ENCODE measurements around the gene AZGP1. TPM values are rescaled to one million over a fixed set of nuclear protein-coding genes. Genes with fewer than 3 reads are reported as not detected.

AZGP1 gene
- total and polyA plus RNA-seq, 2 experiments from 2014 or later, result not detected

- no peak for DNase-seq (ENCODE audit: low read depth in 1 of 2, low spot score in 1 of 2)
- no peak for TF ChIP-seq CTCF (IDR thresholded peaks at IDR 0.05; ENCODE audit: low read depth, low read length)
- peaks cover 4% of the 10 kb centered on the region for H3K27me3 ChIP-seq
- H3K9me3 ChIP-seq (ENCODE audit: low read depth), result no peaks in the 10 kb centered on the region
- no peaks in the 10 kb centered on the region for H3K36me3 ChIP-seq
- no peaks in the 10 kb centered on the region for H3K4me1 ChIP-seq (ENCODE audit: low read depth)
- no peak overlapping the region for H3K4me3 ChIP-seq
- no peak overlapping the region for H3K27ac ChIP-seq
Measured at GRCh38 chr7:100007887-100008286, 32.1 kb upstream of the AZGP1 start.

GRCh38 chr7:100003711-100004661, 28.2 kb upstream of the AZGP1 start:
- no peak for DNase-seq (ENCODE audit: low read depth in 1 of 2, low spot score in 1 of 2)

GRCh38 chr7:100000239-100000638, 24.4 kb upstream of the AZGP1 start:
- Histone ChIP-seq H3K27ac (no peak overlapping the region), H3K27me3 (no peaks in the 10 kb centered on the region), H3K4me3 (no peak overlapping the region), H3K9me3 (ENCODE audit: low read depth) (no peaks in the 10 kb centered on the region), H3K36me3 (no peaks in the 10 kb centered on the region), H3K4me1 (ENCODE audit: low read depth) (no peaks in the 10 kb centered on the region)
- no peak for TF ChIP-seq CTCF (IDR thresholded peaks at IDR 0.05; ENCODE audit: low read depth, low read length)
- no peak for DNase-seq (ENCODE audit: low read depth in 1 of 2, low spot score in 1 of 2)

More at GRCh38 chr7:100003711-100004661, 28.2 kb upstream of the AZGP1 start:
- Histone ChIP-seq H3K4me1 (ENCODE audit: low read depth) (no peaks in the 10 kb centered on the region), H3K36me3 (no peaks in the 10 kb centered on the region), H3K27me3 (no peaks in the 10 kb centered on the region), H3K27ac (no peak overlapping the region), H3K9me3 (ENCODE audit: low read depth) (no peaks in the 10 kb centered on the region), H3K4me3 (no peak overlapping the region)
- no peak for TF ChIP-seq CTCF (IDR thresholded peaks at IDR 0.05; ENCODE audit: low read depth, low read length)

- Histone ChIP-seq H3K27me3 (no peaks in the 10 kb centered on the region), H3K4me1 (ENCODE audit: low read depth) (no peaks in the 10 kb centered on the region), H3K27ac (peak overlapping the region; percentile 43), H3K36me3 (no peaks in the 10 kb centered on the region), H3K4me3 (peak overlapping the region; percentile 35), H3K9me3 (ENCODE audit: low read depth) (no peaks in the 10 kb centered on the region)
- TF ChIP-seq CTCF (IDR thresholded peaks at IDR 0.05; ENCODE audit: low read depth, low read length), result peak; percentile 36
- peak; percentile 30 to 56 for DNase-seq (ENCODE audit: low read depth in 1 of 2, low spot score in 1 of 2)
Measured at GRCh38 chr7:99997545-99998137, 21.8 kb upstream of the AZGP1 start.

GRCh38 chr7:99996755-99997544, 21.1 kb upstream of the AZGP1 start:
- Histone ChIP-seq H3K27ac (peak overlapping the region; percentile 43), H3K9me3 (ENCODE audit: low read depth) (no peaks in the 10 kb centered on the region), H3K4me1 (ENCODE audit: low read depth) (no peaks in the 10 kb centered on the region), H3K36me3 (no peaks in the 10 kb centered on the region), H3K4me3 (no peak overlapping the region), H3K27me3 (no peaks in the 10 kb centered on the region)
- no peak for DNase-seq (ENCODE audit: low read depth in 1 of 2, low spot score in 1 of 2)
- no peak for TF ChIP-seq CTCF (IDR thresholded peaks at IDR 0.05; ENCODE audit: low read depth, low read length)

Data from cardiac muscle cell (in vitro differentiated cells and primary cell).